ENCODE measurements around the gene PTPRN2. TPM values are rescaled to one million over a fixed set of nuclear protein-coding genes. Genes with fewer than 3 reads are reported as not detected.
"Not testable (repeated sequence)": the region's sequence is repeated elsewhere in the genome, so short reads cannot be mapped to it uniquely, and the experiment has no call there.

The PTPRN2 gene
- total and polyA plus RNA-seq, 2 donors from 2014 or later = 4.8 to 6.2 TPM

DNA sequence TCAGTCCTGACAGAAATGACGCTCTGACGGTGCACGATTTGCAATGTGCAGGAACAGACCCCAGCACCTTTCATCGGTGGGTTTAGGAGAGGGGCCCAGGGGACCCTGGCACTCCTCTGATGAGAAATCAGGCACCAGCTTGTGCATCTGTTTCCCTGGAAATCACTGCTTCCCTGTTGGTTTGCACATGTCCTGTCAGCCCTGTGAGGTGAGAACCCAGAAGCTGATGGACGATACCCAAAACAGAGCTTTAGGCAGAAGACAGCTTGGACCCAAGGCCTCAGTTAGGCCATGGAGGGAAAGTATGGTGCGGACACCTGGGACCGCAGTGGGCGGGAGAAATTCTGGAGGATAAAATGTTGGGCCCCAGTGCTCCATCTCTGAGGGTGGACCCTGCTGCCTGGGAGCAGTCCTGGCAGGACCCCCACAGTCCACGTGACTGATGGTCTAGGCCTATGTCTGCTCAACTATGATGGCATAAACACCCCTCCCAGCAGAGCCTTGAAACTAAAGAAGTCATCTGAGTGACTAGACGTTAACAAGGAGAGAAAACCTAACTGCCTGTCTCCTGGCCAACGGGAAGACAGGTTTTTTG is 242.8 kb downstream of the PTPRN2 start:
- Histone ChIP-seq H3K4me3 (ENCODE audit: low read length in 3 of 3) (no peak overlapping the region), H3K9me3 (ENCODE audit: control insufficient read depth in 2 of 3, insufficient read depth in 1 of 3, low read length in 3 of 3) (no peaks in the 10 kb centered on the region), H3K27ac (ENCODE audit: low read depth in 2 of 2, low read length in 2 of 2) (no peak overlapping the region), H3K9ac (ENCODE audit: low read length in 3 of 3) (no peak overlapping the region), H3K36me3 (ENCODE audit: control insufficient read depth in 2 of 3, insufficient read depth in 3 of 3, low read length in 3 of 3) (no peaks in the 10 kb centered on the region), H3K4me1 (ENCODE audit: control insufficient read depth in 2 of 3, insufficient read depth in 2 of 3, low read depth in 1 of 3, low read length in 3 of 3) (no peaks in the 10 kb centered on the region), H3K27me3 (ENCODE audit: control insufficient read depth, insufficient read depth, low read length) (no peaks in the 10 kb centered on the region)
- intact Hi-C loops (cut with DNase I) = no loop called here
- TF ChIP-seq, protein P1, sequence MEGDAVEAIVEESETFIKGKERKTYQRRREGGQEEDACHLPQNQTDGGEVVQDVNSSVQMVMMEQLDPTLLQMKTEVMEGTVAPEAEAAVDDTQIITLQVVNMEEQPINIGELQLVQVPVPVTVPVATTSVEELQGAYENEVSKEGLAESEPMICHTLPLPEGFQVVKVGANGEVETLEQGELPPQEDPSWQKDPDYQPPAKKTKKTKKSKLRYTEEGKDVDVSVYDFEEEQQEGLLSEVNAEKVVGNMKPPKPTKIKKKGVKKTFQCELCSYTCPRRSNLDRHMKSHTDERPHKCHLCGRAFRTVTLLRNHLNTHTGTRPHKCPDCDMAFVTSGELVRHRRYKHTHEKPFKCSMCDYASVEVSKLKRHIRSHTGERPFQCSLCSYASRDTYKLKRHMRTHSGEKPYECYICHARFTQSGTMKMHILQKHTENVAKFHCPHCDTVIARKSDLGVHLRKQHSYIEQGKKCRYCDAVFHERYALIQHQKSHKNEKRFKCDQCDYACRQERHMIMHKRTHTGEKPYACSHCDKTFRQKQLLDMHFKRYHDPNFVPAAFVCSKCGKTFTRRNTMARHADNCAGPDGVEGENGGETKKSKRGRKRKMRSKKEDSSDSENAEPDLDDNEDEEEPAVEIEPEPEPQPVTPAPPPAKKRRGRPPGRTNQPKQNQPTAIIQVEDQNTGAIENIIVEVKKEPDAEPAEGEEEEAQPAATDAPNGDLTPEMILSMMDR (IDR thresholded peaks at IDR 0.05; ENCODE audit: borderline replicate concordance, extremely low read depth, insufficient read depth) = no peak
- FAIRE-seq (no peak), DNase-seq (peak in 1 of 5 donors; percentile 35)

DNA sequence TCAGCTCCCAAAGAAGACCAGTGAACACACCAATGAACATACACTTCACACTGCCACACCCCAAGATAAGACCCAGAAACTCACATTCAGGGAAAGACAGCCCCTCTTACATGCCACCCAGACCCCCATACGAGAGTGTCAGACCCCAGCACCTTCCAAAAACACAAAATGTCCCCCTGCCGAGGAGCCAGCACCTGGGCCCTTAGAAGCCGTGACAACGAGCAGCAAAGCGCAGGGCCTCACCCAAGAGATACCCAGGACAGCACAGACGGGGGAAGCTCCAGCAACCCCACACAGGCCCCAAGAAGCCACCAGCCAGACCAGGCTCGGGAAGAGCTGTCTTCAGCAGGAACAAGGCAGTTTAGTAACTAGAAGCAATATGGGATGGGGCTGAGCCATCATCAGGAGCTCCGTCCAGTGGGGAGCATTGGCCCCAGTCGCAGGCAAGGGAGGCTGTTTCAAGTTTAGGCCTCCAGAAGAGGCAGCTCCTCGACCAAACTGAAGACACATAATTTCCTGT is 243.6 kb downstream of the PTPRN2 start:
- TF ChIP-seq, protein P1 (IDR thresholded peaks at IDR 0.05; ENCODE audit: borderline replicate concordance, extremely low read depth, insufficient read depth) = no peak
- intact Hi-C loops (cut with DNase I) = no loop called here
- no peak overlapping the region for H3K9ac ChIP-seq (ENCODE audit: low read length in 3 of 3)
- H3K27ac ChIP-seq (ENCODE audit: low read depth in 2 of 2, low read length in 2 of 2) = no peak overlapping the region
- H3K4me1 ChIP-seq (ENCODE audit: control insufficient read depth in 2 of 3, insufficient read depth in 2 of 3, low read depth in 1 of 3, low read length in 3 of 3) = no peaks in the 10 kb centered on the region
- no peaks in the 10 kb centered on the region for H3K36me3 ChIP-seq (ENCODE audit: control insufficient read depth in 2 of 3, insufficient read depth in 3 of 3, low read length in 3 of 3)
- DNase-seq (no peak), FAIRE-seq (no peak)
- H3K27me3 ChIP-seq (ENCODE audit: control insufficient read depth, insufficient read depth, low read length) = no peaks in the 10 kb centered on the region
- H3K4me3 ChIP-seq (ENCODE audit: low read length in 3 of 3) = no peak overlapping the region
- no peaks in the 10 kb centered on the region for H3K9me3 ChIP-seq (ENCODE audit: control insufficient read depth in 2 of 3, insufficient read depth in 1 of 3, low read length in 3 of 3)

DNA sequence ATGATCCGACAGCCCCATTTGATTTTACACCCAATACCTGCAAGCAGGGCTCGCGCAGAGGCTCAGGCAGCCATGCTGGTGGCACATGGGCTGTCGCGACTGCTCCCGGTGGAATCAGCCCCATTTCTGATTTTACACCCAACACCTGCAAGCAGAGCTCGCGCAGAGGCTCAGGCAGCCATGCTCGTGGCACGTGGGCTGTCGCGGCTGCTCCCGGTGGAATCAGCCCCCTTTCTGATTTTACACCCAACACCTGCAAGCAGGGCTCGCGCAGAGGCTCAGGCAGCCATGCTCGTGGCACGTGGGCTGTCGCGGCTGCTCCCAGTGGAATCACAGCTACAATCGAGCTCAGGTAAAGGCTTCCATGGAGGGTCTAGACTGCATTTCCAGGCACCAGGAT is 244.1 kb downstream of the PTPRN2 start:
- H3K9me3 ChIP-seq (ENCODE audit: control insufficient read depth in 2 of 3, insufficient read depth in 1 of 3, low read length in 3 of 3) = no peaks in the 10 kb centered on the region
- no peak overlapping the region for H3K27ac ChIP-seq (ENCODE audit: low read depth in 2 of 2, low read length in 2 of 2)
- DNase-seq = no peak
- no peak overlapping the region for H3K4me3 ChIP-seq (ENCODE audit: low read length in 3 of 3)
- TF ChIP-seq, protein P1 (IDR thresholded peaks at IDR 0.05; ENCODE audit: borderline replicate concordance, extremely low read depth, insufficient read depth) = no peak
- intact Hi-C loops (cut with DNase I) = no loop called here
- no peaks in the 10 kb centered on the region for H3K4me1 ChIP-seq (ENCODE audit: control insufficient read depth in 2 of 3, insufficient read depth in 2 of 3, low read depth in 1 of 3, low read length in 3 of 3)
- no peaks in the 10 kb centered on the region for H3K36me3 ChIP-seq (ENCODE audit: control insufficient read depth in 2 of 3, insufficient read depth in 3 of 3, low read length in 3 of 3)
- no peaks in the 10 kb centered on the region for H3K27me3 ChIP-seq (ENCODE audit: control insufficient read depth, insufficient read depth, low read length)
- H3K9ac ChIP-seq (ENCODE audit: low read length in 3 of 3) = no peak overlapping the region
- FAIRE-seq = no peak

DNA sequence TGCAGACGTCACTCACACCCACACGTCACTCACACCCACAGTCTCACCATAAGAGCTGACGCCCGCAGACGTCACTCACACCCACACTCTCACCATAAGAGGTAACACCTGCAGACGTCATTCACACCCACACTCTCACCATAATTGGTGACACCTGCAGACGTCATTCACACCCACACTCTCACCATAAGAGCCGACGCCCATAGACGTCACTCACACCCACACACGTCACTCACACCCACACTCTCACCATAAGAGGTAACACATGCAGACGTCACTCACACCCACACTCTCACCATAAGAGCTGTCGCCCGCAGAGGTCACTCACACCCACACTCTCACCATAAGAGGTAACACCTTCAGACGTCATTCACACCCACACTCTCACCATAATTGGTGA is 246.5 kb downstream of the PTPRN2 start:
- H3K27ac ChIP-seq (ENCODE audit: low read depth in 2 of 2, low read length in 2 of 2); FAIRE-seq; H3K9ac ChIP-seq (ENCODE audit: low read length in 3 of 3); H3K27me3 ChIP-seq (ENCODE audit: control insufficient read depth, insufficient read depth, low read length); H3K4me3 ChIP-seq (ENCODE audit: low read length in 3 of 3); H3K36me3 ChIP-seq (ENCODE audit: control insufficient read depth in 2 of 3, insufficient read depth in 3 of 3, low read length in 3 of 3); H3K4me1 ChIP-seq (ENCODE audit: control insufficient read depth in 2 of 3, insufficient read depth in 2 of 3, low read depth in 1 of 3, low read length in 3 of 3); H3K9me3 ChIP-seq (ENCODE audit: control insufficient read depth in 2 of 3, insufficient read depth in 1 of 3, low read length in 3 of 3); DNase-seq; intact Hi-C loops (cut with DNase I): not testable (repeated sequence)

DNA sequence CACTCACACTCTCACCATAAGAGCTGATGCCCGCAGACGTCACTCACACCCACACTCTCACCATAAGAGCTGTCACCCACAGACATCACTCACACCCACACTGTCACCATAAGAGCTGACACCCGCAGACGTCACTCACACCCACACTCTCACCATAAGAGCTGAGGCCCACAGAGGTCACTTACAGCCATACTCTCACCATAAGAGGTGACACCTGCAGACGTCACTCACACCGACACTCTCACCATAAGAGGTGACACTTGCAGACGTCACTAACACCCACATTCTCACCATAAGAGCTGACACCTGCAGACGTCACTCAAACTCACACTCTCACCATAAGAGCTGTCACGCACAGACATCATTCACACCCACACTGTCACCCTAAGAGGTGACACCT is 250.7 kb downstream of the PTPRN2 start:
- FAIRE-seq; H3K27ac ChIP-seq (ENCODE audit: low read depth in 2 of 2, low read length in 2 of 2); H3K4me3 ChIP-seq (ENCODE audit: low read length in 3 of 3); H3K27me3 ChIP-seq (ENCODE audit: control insufficient read depth, insufficient read depth, low read length); H3K36me3 ChIP-seq (ENCODE audit: control insufficient read depth in 2 of 3, insufficient read depth in 3 of 3, low read length in 3 of 3); H3K9ac ChIP-seq (ENCODE audit: low read length in 3 of 3); H3K9me3 ChIP-seq (ENCODE audit: control insufficient read depth in 2 of 3, insufficient read depth in 1 of 3, low read length in 3 of 3); DNase-seq; H3K4me1 ChIP-seq (ENCODE audit: control insufficient read depth in 2 of 3, insufficient read depth in 2 of 3, low read depth in 1 of 3, low read length in 3 of 3); intact Hi-C loops (cut with DNase I): not testable (repeated sequence)

DNA sequence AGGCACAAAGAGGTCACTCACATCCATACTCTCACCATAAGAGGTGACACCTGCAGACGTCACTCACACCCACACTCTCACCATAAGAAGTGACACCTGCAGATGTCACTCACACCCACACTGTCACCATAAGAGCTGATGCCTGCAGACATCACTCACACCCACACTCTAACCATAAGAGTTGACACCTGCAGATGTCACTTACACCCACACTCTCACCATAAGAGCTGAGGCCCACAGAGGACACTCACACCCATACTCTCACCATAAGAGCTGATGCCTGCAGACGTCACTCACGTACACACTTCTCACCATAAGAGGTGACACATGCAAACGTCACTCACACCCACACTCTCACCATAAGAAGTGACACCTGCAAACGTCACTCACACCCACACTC is 255.1 kb downstream of the PTPRN2 start:
- H3K27me3 ChIP-seq (ENCODE audit: control insufficient read depth, insufficient read depth, low read length); H3K4me1 ChIP-seq (ENCODE audit: control insufficient read depth in 2 of 3, insufficient read depth in 2 of 3, low read depth in 1 of 3, low read length in 3 of 3); H3K36me3 ChIP-seq (ENCODE audit: control insufficient read depth in 2 of 3, insufficient read depth in 3 of 3, low read length in 3 of 3); H3K9ac ChIP-seq (ENCODE audit: low read length in 3 of 3); H3K9me3 ChIP-seq (ENCODE audit: control insufficient read depth in 2 of 3, insufficient read depth in 1 of 3, low read length in 3 of 3); intact Hi-C loops (cut with DNase I); H3K4me3 ChIP-seq (ENCODE audit: low read length in 3 of 3); FAIRE-seq; H3K27ac ChIP-seq (ENCODE audit: low read depth in 2 of 2, low read length in 2 of 2); DNase-seq: not testable (repeated sequence)

Measured in kidney (tissue), 14 donors.